GM10266 (cell line): Measurements from ENCODE around the gene MRFAP1L1.

ENCODE experiments used
- DNase-seq: peaks from one replicate; pipeline ENCODE4 v3.0.0; 2012; ENCODE audit errors: extremely low spot score
- TF ChIP-seq, protein P1 (sequence below): IDR thresholded peaks from 2 replicates; pipeline ENCODE4 v1.5.1; 2012; ENCODE audit warnings: mild to moderate bottlenecking, low read depth; ENCODE audit not compliant: control insufficient read depth, insufficient read depth; ENCODE audit errors: missing control alignments

The MRFAP1L1 gene

DNA sequence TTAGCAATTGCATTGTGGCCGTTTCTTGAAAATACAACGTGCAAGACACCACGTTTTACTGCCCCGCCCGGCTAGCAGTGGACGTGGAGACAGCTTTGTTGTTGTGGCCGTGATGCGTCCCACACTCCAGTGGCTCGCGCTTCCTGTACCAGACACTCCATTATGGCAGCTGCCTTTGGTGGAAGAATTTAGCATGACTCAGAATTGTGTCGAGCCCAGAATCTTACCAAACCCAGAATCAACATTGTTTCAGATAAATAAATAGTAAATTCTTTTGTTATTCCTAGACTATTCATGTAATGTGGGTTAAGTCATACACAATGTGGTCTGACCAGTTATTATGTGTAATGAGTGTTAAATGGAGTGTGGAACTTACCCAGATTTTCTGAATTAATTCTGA, 41.3 kb downstream of the MRFAP1L1 start:
- no peak for DNase-seq
- TF ChIP-seq, protein P1, sequence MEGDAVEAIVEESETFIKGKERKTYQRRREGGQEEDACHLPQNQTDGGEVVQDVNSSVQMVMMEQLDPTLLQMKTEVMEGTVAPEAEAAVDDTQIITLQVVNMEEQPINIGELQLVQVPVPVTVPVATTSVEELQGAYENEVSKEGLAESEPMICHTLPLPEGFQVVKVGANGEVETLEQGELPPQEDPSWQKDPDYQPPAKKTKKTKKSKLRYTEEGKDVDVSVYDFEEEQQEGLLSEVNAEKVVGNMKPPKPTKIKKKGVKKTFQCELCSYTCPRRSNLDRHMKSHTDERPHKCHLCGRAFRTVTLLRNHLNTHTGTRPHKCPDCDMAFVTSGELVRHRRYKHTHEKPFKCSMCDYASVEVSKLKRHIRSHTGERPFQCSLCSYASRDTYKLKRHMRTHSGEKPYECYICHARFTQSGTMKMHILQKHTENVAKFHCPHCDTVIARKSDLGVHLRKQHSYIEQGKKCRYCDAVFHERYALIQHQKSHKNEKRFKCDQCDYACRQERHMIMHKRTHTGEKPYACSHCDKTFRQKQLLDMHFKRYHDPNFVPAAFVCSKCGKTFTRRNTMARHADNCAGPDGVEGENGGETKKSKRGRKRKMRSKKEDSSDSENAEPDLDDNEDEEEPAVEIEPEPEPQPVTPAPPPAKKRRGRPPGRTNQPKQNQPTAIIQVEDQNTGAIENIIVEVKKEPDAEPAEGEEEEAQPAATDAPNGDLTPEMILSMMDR: no peak

DNA sequence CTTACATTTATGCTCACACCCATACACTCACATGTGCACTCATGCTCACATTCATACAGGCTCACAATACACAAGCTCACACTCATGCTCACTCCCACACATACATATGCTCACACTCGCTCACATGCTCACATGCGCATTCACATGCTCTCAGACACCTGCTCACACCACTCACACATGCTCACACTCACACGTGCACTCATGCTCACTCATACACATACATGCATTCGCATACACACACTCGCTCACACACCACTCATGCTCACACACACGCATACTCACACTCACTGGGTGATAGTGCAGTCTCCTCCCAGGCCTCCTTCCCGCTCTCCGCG, 44.4 kb downstream of the MRFAP1L1 start:
- TF ChIP-seq, protein P1: no peak
- DNase-seq: no peak

DNA sequence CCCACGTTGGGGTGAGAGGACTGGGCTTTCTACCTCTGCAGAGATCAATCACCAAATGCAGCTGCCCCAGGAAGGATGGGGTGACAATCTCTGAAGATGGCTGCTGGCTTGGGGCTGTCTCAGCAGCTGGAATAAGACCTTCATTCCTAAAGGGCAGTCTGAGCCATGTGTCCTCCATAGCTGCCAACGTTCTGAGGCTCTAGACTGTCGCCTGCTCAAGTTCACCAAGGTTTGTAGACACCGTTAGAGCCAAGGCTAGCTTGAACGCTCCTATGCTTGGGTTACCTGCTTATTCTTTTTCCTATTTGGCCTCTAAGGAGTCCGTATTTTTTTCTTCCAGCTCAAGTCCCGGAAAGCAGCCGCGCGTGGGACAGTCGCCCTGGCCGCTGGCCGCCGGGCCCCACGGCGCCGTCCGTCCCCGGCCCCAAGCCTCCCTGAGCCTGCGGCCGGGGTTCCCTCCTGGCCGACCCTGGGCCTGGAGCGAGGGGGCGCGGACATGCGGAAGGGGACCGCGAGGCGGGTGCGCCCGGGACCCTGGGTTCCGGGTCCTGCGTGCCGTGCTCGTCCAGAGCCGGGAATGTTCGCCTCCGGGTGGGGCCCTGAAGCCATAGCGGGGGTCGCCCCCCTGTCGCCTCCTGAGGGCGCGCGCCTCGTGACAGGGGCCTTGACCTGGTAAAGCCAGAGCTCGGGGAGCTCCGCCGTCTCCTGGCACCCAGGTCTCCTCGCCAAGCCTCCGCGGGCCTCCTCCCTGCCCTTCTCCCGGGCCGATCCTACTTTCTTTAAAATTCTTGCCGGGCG, 45.9 kb downstream of the MRFAP1L1 start:
- TF ChIP-seq, protein P1: no peak
- DNase-seq: no peak

DNA sequence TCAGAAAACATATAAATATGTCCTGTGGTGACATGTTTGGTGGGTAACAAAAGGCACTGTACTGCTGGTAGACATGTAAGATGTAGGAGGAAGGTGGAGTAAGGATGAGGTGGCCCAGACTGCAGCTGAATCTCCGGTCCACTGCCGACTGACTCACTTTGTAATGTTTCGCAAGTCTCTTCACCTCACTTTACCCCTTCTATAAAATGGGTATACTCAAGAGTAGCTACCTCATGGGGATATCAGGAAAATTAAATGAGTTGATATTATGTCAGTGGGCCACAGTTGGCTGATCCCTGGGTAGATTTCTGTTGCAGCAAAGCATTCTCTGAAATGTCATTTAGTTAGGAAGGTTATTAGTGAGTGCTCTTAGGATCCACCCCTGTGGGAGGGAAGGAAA, 47.1 kb downstream of the MRFAP1L1 start:
- DNase-seq: no peak
- TF ChIP-seq, protein P1: no peak

DNA sequence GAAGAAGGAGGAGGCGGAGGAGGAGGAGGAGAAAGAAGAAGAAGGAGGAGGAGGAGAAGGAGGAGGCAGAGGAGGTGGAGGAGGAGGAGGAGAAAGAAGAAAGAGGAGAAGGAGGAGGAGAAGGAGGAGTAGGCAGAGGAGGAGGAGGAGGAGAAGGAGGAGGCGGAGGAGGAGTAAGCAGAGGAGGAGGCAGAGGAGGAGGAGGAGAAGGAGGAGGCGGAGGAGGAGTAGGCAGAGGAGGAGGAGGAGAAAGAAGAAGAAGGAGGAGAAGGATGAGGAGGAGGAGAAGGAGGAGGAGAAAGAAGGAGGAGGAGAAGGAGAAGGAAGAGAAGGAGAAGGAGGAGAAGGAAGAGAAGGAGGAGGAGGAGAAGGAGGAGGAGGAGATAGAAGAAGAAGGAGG, 49.2 kb downstream of the MRFAP1L1 start:
- DNase-seq: no peak
- TF ChIP-seq, protein P1: no peak

DNA sequence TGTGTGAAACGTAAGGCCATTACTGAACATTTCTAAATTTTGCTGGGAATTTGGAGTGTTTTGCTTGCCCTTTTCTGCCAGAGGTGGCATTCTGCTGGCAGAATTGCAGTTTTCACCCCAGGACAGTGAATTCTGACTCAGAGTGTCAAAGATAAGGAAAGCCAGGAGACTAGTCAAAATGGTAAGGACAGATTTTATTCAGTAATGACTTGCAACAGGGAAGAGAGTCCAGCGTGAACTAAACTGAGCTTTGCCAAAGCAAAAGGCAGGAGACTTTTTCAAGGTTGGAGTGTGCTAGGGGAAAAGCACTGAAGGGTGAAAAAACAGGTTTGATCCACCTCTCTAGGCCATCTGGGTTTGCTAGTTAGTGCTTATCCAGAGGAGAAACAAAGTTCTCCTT, 49.8 kb downstream of the MRFAP1L1 start:
- DNase-seq: no peak
- TF ChIP-seq, protein P1: no peak

DNA sequence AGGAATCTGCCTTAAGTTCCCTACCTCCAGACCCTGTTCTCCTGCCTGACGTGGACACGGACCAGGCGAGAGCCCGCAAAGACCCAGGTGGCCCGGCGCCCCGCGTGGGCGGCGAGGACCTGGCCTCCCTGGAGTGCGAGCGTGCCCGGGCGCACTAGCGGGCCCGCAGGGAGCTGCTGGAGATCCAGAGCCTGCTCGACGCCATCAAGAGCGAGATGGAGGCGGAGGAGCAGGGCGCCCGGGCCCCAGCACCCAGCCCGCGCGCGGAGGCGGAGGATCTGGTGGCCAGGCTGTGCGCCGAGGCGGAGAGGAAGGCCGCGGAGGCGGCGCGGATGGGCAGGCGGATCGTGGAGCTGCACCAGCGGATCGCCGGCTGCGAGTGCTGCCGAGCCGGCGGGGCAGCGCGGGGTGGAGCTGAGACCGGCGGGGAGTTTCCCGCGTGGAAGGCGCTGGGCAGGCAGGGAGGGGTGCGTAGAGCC, 51.0 kb downstream of the MRFAP1L1 start:
- DNase-seq: no peak
- TF ChIP-seq, protein P1: no peak
